IPS-18c (cell line): ENCODE data around the gene EIF4E1B.

ENCODE experiments used
- H3K4me3 ChIP-seq: 2 replicates; pipeline ENCODE4 v1.7.0; 2013; ENCODE audit warnings: low read depth, mild to moderate bottlenecking, low read length, moderate library complexity; ENCODE audit not compliant: insufficient read depth
- H3K9me3 ChIP-seq: one replicate; pipeline ENCODE4 v1.6.1; 2013; ENCODE audit warnings: mild to moderate bottlenecking, low read length, moderate library complexity; ENCODE audit not compliant: control insufficient read depth, insufficient read depth

Gene EIF4E1B

GRCh38 chr5:176651472-176651980 is 21.1 kb downstream of the EIF4E1B start:
- H3K4me3 ChIP-seq, result no peak overlapping the region
- H3K9me3 ChIP-seq, result peaks cover 4% of the 10 kb centered on the region

GRCh38 chr5:176652136-176652535 is 21.7 kb downstream of the EIF4E1B start:
- H3K9me3 ChIP-seq, result peaks cover 5% of the 10 kb centered on the region
- no peak overlapping the region for H3K4me3 ChIP-seq

- Histone ChIP-seq H3K9me3 (peaks cover 5% of the 10 kb centered on the region), H3K4me3 (no peak overlapping the region)
These were observed 23.2 kb downstream of the EIF4E1B start for GRCh38 chr5:176653401-176654385.

- H3K9me3 ChIP-seq, result peaks cover 5% of the 10 kb centered on the region
- H3K4me3 ChIP-seq, result no peak overlapping the region
These were observed 24.4 kb downstream of the EIF4E1B start for GRCh38 chr5:176654856-176655255.

- Histone ChIP-seq H3K9me3 (peaks cover 5% of the 10 kb centered on the region), H3K4me3 (no peak overlapping the region)
These were observed 26.1 kb downstream of the EIF4E1B start for GRCh38 chr5:176656467-176656990.

- Histone ChIP-seq H3K9me3 (peaks cover 5% of the 10 kb centered on the region), H3K4me3 (no peak overlapping the region)
These were observed 27.6 kb downstream of the EIF4E1B start for GRCh38 chr5:176658007-176658599.

GRCh38 chr5:176658817-176659511 is 28.5 kb downstream of the EIF4E1B start:
- Histone ChIP-seq H3K4me3 (no peak overlapping the region), H3K9me3 (peaks cover 5% of the 10 kb centered on the region)

GRCh38 chr5:176659512-176659839 is 29.0 kb downstream of the EIF4E1B start:
- Histone ChIP-seq H3K9me3 (peaks cover 5% of the 10 kb centered on the region), H3K4me3 (no peak overlapping the region)

- Histone ChIP-seq H3K9me3 (peaks cover 5% of the 10 kb centered on the region), H3K4me3 (no peak overlapping the region)
These were observed 29.5 kb downstream of the EIF4E1B start for GRCh38 chr5:176659860-176660461.

GRCh38 chr5:176660530-176660859 is 30.0 kb downstream of the EIF4E1B start:
- Histone ChIP-seq H3K4me3 (no peak overlapping the region), H3K9me3 (peaks cover 5% of the 10 kb centered on the region)

- Histone ChIP-seq H3K4me3 (no peak overlapping the region), H3K9me3 (peaks cover 5% of the 10 kb centered on the region)
These were observed 30.6 kb downstream of the EIF4E1B start for GRCh38 chr5:176660860-176661641.

- Histone ChIP-seq H3K4me3 (no peak overlapping the region), H3K9me3 (peaks cover 3% of the 10 kb centered on the region)
These were observed 31.2 kb downstream of the EIF4E1B start for GRCh38 chr5:176661676-176662075.

- Histone ChIP-seq H3K9me3 (peaks cover 3% of the 10 kb centered on the region), H3K4me3 (no peak overlapping the region)
These were observed 32.2 kb downstream of the EIF4E1B start for GRCh38 chr5:176662371-176663333.

GRCh38 chr5:176663566-176663965 is 33.1 kb downstream of the EIF4E1B start:
- H3K4me3 ChIP-seq, result no peak overlapping the region
- peaks cover 5% of the 10 kb centered on the region for H3K9me3 ChIP-seq

- no peak overlapping the region for H3K4me3 ChIP-seq
- peaks cover 5% of the 10 kb centered on the region for H3K9me3 ChIP-seq
These were observed 34.0 kb downstream of the EIF4E1B start for GRCh38 chr5:176664479-176664878.

GRCh38 chr5:176664886-176665285 is 34.4 kb downstream of the EIF4E1B start:
- H3K9me3 ChIP-seq, result peaks cover 5% of the 10 kb centered on the region
- H3K4me3 ChIP-seq, result no peak overlapping the region
